H9 (cell line): ENCODE results near the gene RASGRP3. TPM values are rescaled to one million over a fixed set of nuclear protein-coding genes. Genes with fewer than 3 reads are reported as not detected.

Experiments used
- DNase-seq: peaks from one replicate; pipeline ENCODE4 v3.0.0-alpha.2; 2017
- H2AFZ ChIP-seq: one replicate; pipeline ENCODE4 v1.6.1; 2013; ENCODE audit warnings: mild to moderate bottlenecking, low read length, control low read depth, moderate library complexity
- H2AK5ac ChIP-seq: 2 replicates; pipeline ENCODE4 v1.6.1; 2013; ENCODE audit warnings: low read length, control low read depth, mixed read lengths; ENCODE audit not compliant: insufficient read length
- H2BK120ac ChIP-seq: one replicate; pipeline ENCODE4 v1.6.1; 2013; ENCODE audit warnings: low read depth, mild to moderate bottlenecking, low read length, control low read depth, inconsistent platforms; ENCODE audit not compliant: poor library complexity, severe bottlenecking
- H2BK12ac ChIP-seq: 2 replicates; pipeline ENCODE4 v1.6.1; 2013; ENCODE audit warnings: low read length, control low read depth, mixed read lengths, low read depth; ENCODE audit not compliant: insufficient read length
- H2BK15ac ChIP-seq: 2 replicates; pipeline ENCODE4 v1.6.1; 2013; ENCODE audit warnings: low read depth, low read length, control low read depth
- H2BK20ac ChIP-seq: one replicate; pipeline ENCODE4 v1.6.1; 2013; ENCODE audit warnings: low read depth, mild to moderate bottlenecking, low read length, control low read depth, inconsistent platforms; ENCODE audit not compliant: poor library complexity, severe bottlenecking
- H2BK5ac ChIP-seq: 2 replicates; pipeline ENCODE4 v1.6.1; 2013; ENCODE audit warnings: low read length, control low read depth, mixed read lengths; ENCODE audit not compliant: insufficient read length
- H3K14ac ChIP-seq: 2 replicates; pipeline ENCODE4 v1.6.1; 2013; ENCODE audit warnings: low read length, control low read depth; ENCODE audit not compliant: insufficient read depth
- H3K18ac ChIP-seq: 2 replicates; pipeline ENCODE4 v1.6.1; 2013; ENCODE audit warnings: low read depth, mild to moderate bottlenecking, mixed read lengths, low read length, control low read depth; ENCODE audit not compliant: insufficient read length
- H3K23ac ChIP-seq: 2 replicates; pipeline ENCODE4 v1.6.1; 2013; ENCODE audit warnings: low read length, control low read depth, mixed read lengths, low read depth; ENCODE audit not compliant: insufficient read length
- H3K23me2 ChIP-seq: 2 replicates; pipeline ENCODE4 v1.6.1; 2013; ENCODE audit warnings: low read depth, mild to moderate bottlenecking, mixed read lengths, low read length, control low read depth; ENCODE audit not compliant: insufficient read length, poor library complexity, severe bottlenecking
- H3K27ac ChIP-seq: 2 replicates; pipeline ENCODE4 v1.5.1; 2013; ENCODE audit warnings: low read length, control low read depth, mixed read lengths, low read depth; ENCODE audit not compliant: insufficient read length
- H3K27me3 ChIP-seq: 2 replicates; pipeline ENCODE4 v1.6.1; 2013; ENCODE audit warnings: low read length, control low read depth, inconsistent platforms; ENCODE audit not compliant: insufficient read depth
- H3K4ac ChIP-seq: 2 replicates; pipeline ENCODE4 v1.6.1; 2013; ENCODE audit warnings: low read depth, mild to moderate bottlenecking, control low read depth, inconsistent platforms, low read length, moderate library complexity
- H3K4me1 ChIP-seq: 2 replicates; pipeline ENCODE4 v1.6.1; 2013; ENCODE audit warnings: low read length, control low read depth, inconsistent platforms; ENCODE audit not compliant: insufficient read depth
- H3K4me2 ChIP-seq: 2 replicates; pipeline ENCODE4 v1.6.1; 2013; ENCODE audit warnings: low read length, control low read depth, mixed read lengths; ENCODE audit not compliant: insufficient read length, insufficient read depth
- H3K56ac ChIP-seq: 2 replicates; pipeline ENCODE4 v1.6.1; 2013; ENCODE audit warnings: low read depth, mild to moderate bottlenecking, mixed read lengths, low read length, control low read depth; ENCODE audit not compliant: insufficient read length
- H3K79me1 ChIP-seq: 2 replicates; pipeline ENCODE4 v1.6.1; 2013; ENCODE audit warnings: low read depth, mild to moderate bottlenecking, moderate library complexity, low read length, control low read depth, inconsistent platforms; ENCODE audit not compliant: insufficient read depth, poor library complexity, severe bottlenecking
- H3K79me2 ChIP-seq: 2 replicates; pipeline ENCODE4 v1.6.1; 2013; ENCODE audit warnings: low read length, control low read depth, inconsistent platforms; ENCODE audit not compliant: insufficient read depth
- H3K9ac ChIP-seq: 2 replicates; pipeline ENCODE4 v1.6.1; 2013; ENCODE audit warnings: low read length, control low read depth, mixed read lengths; ENCODE audit not compliant: insufficient read length; ENCODE audit errors: extremely low read depth
- H3K9me3 ChIP-seq: one replicate; pipeline ENCODE4 v1.6.1; 2013; ENCODE audit warnings: low read depth, low read length, inconsistent platforms; ENCODE audit not compliant: control insufficient read depth
- H3T11ph ChIP-seq: one replicate; pipeline ENCODE4 v1.6.1; 2013; ENCODE audit warnings: mild to moderate bottlenecking, low read length, control low read depth, inconsistent platforms
- H4K20me1 ChIP-seq: one replicate; pipeline ENCODE4 v1.6.1; 2013; ENCODE audit not compliant: control insufficient read depth, insufficient read length, insufficient read depth
- H4K5ac ChIP-seq: 2 replicates; pipeline ENCODE4 v1.6.1; 2013; ENCODE audit warnings: low read depth, mild to moderate bottlenecking, mixed read lengths, low read length, control low read depth; ENCODE audit not compliant: insufficient read length
- H4K8ac ChIP-seq: replicated peaks from 2 replicates; pipeline ENCODE4 v1.6.1; 2013; ENCODE audit warnings: low read length, control low read depth, mixed read lengths, low read depth; ENCODE audit not compliant: insufficient read length
- H4K91ac ChIP-seq: 2 replicates; pipeline ENCODE4 v1.6.1; 2013; ENCODE audit warnings: low read depth, mild to moderate bottlenecking, moderate library complexity, mixed read lengths, low read length, control low read depth; ENCODE audit not compliant: insufficient read length
- H3K27ac Mint-ChIP-seq, 3 experiments: 2 replicates in 2 of 3; 3 replicates in 1 of 3; pipeline ENCODE4 v1.8.0; 2020 to 2021; ENCODE audit warnings: mixed read lengths in 3 of 3, mild to moderate bottlenecking in 1 of 3, moderate library complexity in 1 of 3
- H3K27me3 Mint-ChIP-seq: 2 replicates; pipeline ENCODE4 v1.8.0; 2021; ENCODE audit warnings: low read depth, mild to moderate bottlenecking, moderate library complexity, mixed read lengths
- H3K36me3 Mint-ChIP-seq, 3 experiments: 2 replicates in 2 of 3; 3 replicates in 1 of 3; pipeline ENCODE4 v1.8.0; 2020 to 2021; ENCODE audit warnings: low read depth in 3 of 3, mixed read lengths in 3 of 3; ENCODE audit not compliant: insufficient read depth in 1 of 3
- H3K4me1 Mint-ChIP-seq, 2 experiments: 2 replicates each; pipeline ENCODE4 v1.8.0; 2020; ENCODE audit warnings: mixed read lengths in 2 of 2
- H3K4me3 Mint-ChIP-seq, 2 experiments: 2 replicates in 1 of 2; 3 replicates in 1 of 2; pipeline ENCODE4 v1.8.0; 2020 to 2021; ENCODE audit warnings: mild to moderate bottlenecking in 2 of 2, mixed read lengths in 2 of 2, moderate library complexity in 1 of 2
- H3K9me3 Mint-ChIP-seq, 2 experiments: 2 replicates in 1 of 2; 3 replicates in 1 of 2; pipeline ENCODE4 v1.8.0; 2020; ENCODE audit warnings: mild to moderate bottlenecking in 2 of 2, mixed read lengths in 2 of 2, moderate library complexity in 1 of 2
- WGBS: extraction: QIAGEN DNeasy Blood & Tissue Kit; methylation state at CpG from one replicate; pipeline ENCODE4 v1.1.7; 2013; ENCODE audit warnings: missing lambda C conversion rate, low lambda C conversion rate, mixed read lengths; ENCODE audit not compliant: insufficient read length; ENCODE audit errors: extremely low coverage; 5-methylcytosine and 5-hydroxymethylcytosine counted together
- total RNA-seq: library from RNA; stranded (reverse); gene quantifications from 2 replicates; pipeline ENCODE4 v1.2.1, GENCODE V29; 2021
- TF ChIP-seq, protein P1 (sequence below): fragments of 200-600 bp; sonication (generic); conservative IDR thresholded peaks from 3 replicates; pipeline ENCODE4 v1.8.0; 2021; ENCODE audit warnings: antibody characterized with exemption, mild to moderate bottlenecking

RASGRP3 gene
- total RNA-seq, 1 experiment from 2014 or later = not detected

DNA sequence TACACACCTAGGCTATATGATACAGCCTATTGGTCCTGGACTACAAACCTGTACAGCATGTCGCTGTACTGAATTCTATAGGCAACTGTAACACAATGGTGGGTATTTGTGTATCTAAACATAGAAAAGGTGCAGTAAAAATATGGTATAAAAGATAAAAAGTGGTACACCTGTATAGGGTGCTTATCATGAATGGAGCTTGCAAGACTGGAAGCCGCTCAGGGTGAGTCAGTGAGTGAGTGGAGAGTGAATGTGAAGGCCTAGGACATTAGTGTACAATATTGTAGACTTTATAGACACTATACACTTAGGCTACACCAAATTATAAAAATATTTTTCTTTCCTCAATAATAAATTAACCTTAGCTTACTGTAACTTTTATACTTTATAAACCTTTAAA is 41.8 kb downstream of the RASGRP3 start:
- H3K9me3 Mint-ChIP-seq = no peaks in the 10 kb centered on the region
- H3K4me3 Mint-ChIP-seq = no peak overlapping the region
- Histone ChIP-seq H4K20me1 (no peaks in the 10 kb centered on the region), H3K23ac (no peak overlapping the region), H2AFZ (no peak overlapping the region), H3K27ac (no peak overlapping the region), H2BK12ac (no peak overlapping the region), H3K18ac (no peak overlapping the region), H2BK5ac (no peak overlapping the region), H3T11ph (no peak overlapping the region), H4K5ac (no peak overlapping the region), H3K9ac (no peak overlapping the region), H2AK5ac (no peak overlapping the region), H3K79me1 (no peaks in the 10 kb centered on the region), H3K56ac (no peak overlapping the region), H2BK120ac (no peak overlapping the region), H2BK20ac (no peak overlapping the region), H3K4ac (no peak overlapping the region), H4K8ac (no peak overlapping the region), H3K4me2 (no peak overlapping the region), H2BK15ac (no peak overlapping the region), H3K4me1 (no peaks in the 10 kb centered on the region), H3K9me3 (no peaks in the 10 kb centered on the region), H3K79me2 (no peaks in the 10 kb centered on the region), H3K23me2 (no peaks in the 10 kb centered on the region), H3K14ac (no peak overlapping the region), H3K27me3 (no peaks in the 10 kb centered on the region), H4K91ac (no peak overlapping the region)
- peaks cover 7 to 12% of the 10 kb centered on the region in 2 experiments for H3K4me1 Mint-ChIP-seq
- H3K27ac Mint-ChIP-seq = no peak overlapping the region
- no peak for DNase-seq
- no peaks in the 10 kb centered on the region for H3K36me3 Mint-ChIP-seq
- TF ChIP-seq, protein P1, sequence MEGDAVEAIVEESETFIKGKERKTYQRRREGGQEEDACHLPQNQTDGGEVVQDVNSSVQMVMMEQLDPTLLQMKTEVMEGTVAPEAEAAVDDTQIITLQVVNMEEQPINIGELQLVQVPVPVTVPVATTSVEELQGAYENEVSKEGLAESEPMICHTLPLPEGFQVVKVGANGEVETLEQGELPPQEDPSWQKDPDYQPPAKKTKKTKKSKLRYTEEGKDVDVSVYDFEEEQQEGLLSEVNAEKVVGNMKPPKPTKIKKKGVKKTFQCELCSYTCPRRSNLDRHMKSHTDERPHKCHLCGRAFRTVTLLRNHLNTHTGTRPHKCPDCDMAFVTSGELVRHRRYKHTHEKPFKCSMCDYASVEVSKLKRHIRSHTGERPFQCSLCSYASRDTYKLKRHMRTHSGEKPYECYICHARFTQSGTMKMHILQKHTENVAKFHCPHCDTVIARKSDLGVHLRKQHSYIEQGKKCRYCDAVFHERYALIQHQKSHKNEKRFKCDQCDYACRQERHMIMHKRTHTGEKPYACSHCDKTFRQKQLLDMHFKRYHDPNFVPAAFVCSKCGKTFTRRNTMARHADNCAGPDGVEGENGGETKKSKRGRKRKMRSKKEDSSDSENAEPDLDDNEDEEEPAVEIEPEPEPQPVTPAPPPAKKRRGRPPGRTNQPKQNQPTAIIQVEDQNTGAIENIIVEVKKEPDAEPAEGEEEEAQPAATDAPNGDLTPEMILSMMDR = no peak
- no CpG with 5 or more reads among the region's 2 CpGs for WGBS
- H3K27me3 Mint-ChIP-seq = no peaks in the 10 kb centered on the region
